Myocyte (in vitro differentiated cells): Measurements from ENCODE around the gene PARD6B. TPM values are rescaled to one million over a fixed set of nuclear protein-coding genes. Genes with fewer than 3 reads are reported as not detected.

Source experiments
- DNase-seq: peaks from one replicate; pipeline ENCODE4 v3.0.0-alpha.2; 2012; ENCODE audit warnings: low read depth
- total RNA-seq: library from RNA; depleted of rRNA; stranded (reverse); fragments of >200 nt; gene quantifications from 2 replicates; pipeline ENCODE4 v1.2.3, GENCODE V29; 2014

The PARD6B gene
- total RNA-seq, 1 donor from 2014 or later = 0.19 TPM

- DNase-seq = no peak
These were observed 7.7 kb upstream of the PARD6B start for GRCh38 chr20:50723672-50724071.

DNA sequence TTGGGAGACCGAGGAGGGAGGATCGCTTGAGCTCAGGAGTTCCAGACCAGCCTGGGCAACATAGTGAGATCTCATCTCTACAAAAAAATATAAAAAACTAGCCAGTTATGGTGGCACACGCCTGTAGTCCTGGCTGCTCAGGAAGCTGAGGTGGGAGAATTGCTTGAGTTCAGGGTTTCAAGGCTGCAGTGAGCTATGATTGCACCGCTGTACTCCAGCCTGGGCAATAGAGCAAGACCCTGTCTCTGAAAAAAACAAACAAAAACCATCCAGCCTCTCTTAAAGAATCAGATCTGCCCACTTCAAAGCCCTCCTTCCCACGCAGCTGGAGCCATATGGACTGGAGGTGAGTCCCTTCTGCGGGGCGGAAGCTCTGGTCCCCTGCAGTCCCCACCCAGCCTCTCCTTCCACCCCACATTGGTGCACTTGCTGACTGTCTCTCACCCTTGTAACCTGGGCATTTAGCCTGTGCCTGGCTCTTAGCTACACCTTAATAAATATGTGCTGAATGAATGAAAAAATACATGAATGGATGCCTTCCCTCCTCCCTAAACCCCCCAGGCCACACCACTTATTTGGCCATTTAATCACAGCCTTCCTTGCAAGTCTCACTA lies 7.2 kb upstream of the PARD6B start:
- no peak for DNase-seq

DNA sequence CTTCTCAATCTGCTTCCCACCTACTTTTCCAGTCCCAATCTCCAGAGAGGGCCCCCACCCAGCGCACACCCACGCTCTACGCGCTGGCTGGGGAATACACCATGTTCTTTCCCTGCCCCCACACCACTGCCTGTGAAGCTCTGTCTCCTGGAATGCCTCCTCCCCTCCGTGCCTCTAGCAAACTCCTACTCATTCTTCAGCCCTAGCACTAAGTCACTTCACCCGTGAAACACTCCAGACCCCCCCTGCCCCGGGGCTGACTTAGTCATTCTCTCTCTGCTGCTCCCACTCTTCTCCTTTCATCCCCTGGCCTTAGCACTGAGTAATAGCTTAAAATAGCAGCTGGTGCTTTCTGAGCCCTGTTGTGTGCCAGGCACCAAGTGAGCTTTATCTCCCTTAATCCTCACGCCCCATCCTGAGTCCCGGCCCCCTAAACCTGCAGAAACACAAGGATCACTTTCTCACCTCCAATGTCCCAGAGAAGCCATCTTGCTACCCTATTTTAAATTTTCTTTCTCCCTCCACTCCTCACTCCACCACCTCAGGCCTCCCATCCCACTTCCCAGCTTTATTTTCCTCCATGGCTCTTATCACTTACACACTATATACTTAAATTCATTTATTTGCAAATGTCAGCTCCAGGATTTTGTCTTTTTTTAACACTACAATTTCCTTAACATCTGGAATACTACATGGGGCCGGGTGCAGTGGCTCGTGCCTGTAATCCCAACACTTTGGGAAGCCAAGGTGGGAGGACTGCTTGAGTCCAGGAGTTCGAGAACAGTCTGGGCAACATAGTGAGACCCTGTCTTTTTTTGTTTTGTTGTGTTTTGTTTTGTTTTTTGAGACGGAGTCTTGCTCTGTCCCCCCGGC lies 6.3 kb upstream of the PARD6B start:
- DNase-seq = peak; percentile 87

DNA sequence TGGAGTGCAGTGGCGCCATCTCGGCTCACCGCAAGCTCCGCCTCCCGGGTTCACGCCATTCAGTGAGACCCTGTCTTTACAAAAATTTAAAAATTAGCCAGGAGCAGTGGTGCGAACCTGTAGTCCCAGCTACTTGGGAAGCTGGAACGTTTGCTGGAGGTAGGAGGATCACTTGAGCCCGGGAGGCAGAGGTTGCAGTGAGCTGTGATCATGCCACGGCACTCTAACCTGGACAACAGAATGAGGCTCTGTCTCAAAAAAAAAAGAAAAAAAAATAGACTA lies 5.7 kb upstream of the PARD6B start:
- no peak for DNase-seq

DNA sequence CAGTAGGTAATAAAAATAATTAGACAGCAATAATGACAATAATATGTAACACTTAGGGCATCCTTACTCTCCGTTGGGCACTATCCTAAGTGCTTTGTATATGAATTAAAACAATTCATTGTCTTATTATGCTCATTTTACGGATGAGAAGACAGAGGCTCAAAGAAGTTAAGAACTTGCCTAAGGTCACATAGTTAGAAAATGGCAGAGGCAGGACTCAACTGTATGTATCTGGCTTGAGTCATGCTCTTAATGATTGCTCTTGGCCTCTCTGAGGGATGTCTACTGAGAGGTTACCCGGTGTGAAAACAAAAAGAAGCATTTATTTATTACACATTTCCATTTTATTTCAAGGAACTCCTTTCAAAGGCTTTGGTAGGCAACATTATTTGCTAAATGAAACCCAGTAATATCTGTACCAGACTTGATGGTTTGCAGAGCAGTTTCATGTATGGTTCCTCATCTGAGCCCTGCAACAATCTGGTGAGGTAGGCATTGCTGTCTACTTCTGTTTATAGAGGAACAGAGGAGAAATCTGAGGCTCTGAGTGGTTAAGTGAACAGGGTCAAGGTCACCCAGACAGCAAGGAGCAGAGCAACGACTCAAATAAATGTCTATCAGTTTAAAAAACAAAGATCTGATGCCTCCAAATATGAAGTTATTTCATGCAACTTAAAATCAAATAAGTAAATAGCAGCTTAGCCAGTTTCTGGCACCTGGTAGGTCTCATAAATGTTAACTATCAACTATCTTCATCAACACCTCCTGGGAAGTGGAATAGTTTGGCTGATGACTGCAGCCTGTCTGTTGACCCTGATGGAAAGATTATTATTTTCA lies 4.2 kb upstream of the PARD6B start:
- DNase-seq = no peak

- no peak for DNase-seq
These were observed 3.4 kb upstream of the PARD6B start for GRCh38 chr20:50727792-50728485.

DNA sequence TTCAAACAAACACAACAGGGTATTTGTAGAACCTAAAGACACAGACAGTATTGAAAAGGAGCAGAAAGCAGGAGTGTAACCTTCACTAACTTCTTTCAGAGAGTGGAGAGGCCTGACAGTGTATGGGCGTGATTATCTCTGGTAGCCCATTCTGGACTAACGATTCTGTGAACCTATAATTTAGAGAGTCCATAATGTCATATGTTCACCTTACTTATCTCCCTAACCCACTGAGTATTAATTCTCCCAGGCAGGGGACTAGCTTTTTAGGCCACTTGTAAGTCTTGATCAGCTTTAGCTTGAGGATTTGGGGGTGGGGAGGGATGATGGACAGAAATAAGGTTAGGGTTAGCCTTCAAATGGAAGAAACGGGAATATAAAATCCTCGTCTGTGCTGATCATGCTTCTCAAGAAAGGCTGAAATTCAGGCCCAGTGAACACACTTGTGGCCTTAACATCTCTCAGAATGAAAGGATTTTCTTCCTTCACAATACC lies 2.8 kb upstream of the PARD6B start:
- DNase-seq = no peak

GRCh38 chr20:50728981-50729874 lies 2.2 kb upstream of the PARD6B start:
- DNase-seq = no peak

DNA sequence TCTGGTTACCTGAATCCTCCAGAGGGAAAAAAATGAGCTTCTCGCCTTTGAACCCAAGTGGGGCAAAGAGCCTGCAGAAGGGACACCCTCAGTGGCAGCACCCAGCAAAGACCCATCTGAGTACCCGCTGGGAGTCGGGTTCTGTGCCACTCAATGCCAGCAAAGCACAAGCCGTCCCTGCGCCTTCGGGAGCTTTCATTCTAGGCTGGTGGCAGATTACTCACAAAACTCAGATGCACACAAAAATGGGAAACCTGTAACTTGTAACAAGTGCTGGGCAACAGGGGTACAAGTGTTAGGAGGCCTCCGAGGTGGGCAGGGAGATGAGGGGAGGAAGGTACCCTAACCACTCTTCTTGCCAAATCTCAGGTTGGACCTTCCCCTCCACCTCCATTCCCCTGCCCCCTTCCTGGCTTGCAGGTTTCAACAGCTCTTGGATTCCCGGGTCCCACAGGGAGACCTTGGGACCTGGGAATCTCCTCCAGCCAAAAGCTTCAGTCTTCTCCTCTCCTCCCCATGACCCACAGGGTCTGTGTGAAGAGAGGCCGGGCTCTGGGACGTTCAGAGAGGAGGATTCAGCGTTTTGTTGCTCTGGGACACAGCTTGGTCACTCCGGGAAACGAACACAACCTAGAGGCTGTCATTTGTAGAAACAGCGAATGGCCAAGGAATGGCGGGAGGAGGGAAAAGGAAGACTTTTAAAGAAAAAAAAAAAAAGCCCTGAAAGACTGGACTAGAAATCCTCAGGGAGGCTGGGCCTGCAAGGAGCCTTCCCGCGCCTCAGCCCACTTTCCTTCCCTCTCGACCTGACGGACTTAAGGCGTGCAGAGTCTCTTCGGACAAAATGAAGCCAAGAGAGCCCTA lies 1.2 kb upstream of the PARD6B start:
- no peak for DNase-seq

GRCh38 chr20:50730765-50731054 lies 670 bp upstream of the PARD6B start:
- no peak for DNase-seq

GRCh38 chr20:50731930-50732690 lies 730 bp downstream of the PARD6B start:
- no peak for DNase-seq

- no peak for DNase-seq
These were observed 2.4 kb downstream of the PARD6B start for GRCh38 chr20:50733644-50734349.

DNA sequence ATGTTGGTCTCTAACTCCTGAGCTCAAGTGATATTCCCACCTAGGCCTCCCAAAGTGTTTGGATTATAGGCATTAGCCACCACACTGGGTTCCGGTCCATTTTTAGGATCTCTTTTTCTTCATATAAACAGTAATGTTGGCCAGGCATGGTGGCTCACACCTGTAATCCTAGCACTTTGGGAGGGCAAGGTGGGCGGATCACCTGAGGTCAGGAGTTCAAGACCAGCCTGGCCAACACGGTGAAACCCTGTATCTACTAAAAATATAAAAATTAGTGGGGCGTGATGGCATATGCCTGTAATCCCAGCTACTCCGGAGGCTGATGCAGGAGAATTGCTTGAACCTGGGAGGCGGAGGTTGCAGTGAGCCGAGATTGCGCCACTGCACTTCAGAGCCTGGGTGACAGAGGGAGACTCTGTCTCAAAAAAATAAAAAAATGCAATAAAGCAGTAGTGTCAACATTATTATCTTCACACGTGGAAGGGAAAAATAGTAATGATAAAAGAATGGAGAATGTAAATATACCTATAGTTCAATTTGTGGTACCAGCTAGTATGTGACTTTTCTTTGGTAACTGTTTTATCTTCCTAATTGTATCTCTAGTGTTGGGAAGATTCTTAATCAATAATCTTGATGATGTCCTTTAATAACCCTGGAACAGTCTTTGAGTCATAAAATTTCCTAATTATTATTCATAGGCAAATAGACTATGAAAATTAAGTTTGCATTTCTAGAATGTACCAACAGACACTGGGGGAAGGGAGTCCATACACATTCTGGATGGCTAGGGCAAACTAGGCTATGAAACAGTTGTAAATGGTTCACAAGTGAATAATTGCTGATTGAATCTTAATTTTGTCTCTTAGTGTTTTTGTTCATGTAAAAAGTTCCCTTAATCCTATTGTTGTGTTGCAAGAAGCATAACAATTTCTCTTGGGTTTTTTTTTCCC lies 3.6 kb downstream of the PARD6B start:
- DNase-seq = no peak

- DNase-seq = no peak
These were observed 4.4 kb downstream of the PARD6B start for GRCh38 chr20:50735813-50736212.

GRCh38 chr20:50737352-50737751 lies 6.0 kb downstream of the PARD6B start:
- no peak for DNase-seq

- no peak for DNase-seq
These were observed 11.7 kb downstream of the PARD6B start for GRCh38 chr20:50743087-50743486.
